ENCODE data around the gene RAC2. TPM values are rescaled to one million over a fixed set of nuclear protein-coding genes. Genes with fewer than 3 reads are reported as not detected.

Gene RAC2
- total and polyA plus RNA-seq, 9 of the 15 experiments (the other 6 are each of a cell fraction or from before 2014, with no cell fraction given) = 22.7 to 103 (median 43.3) TPM

DNA sequence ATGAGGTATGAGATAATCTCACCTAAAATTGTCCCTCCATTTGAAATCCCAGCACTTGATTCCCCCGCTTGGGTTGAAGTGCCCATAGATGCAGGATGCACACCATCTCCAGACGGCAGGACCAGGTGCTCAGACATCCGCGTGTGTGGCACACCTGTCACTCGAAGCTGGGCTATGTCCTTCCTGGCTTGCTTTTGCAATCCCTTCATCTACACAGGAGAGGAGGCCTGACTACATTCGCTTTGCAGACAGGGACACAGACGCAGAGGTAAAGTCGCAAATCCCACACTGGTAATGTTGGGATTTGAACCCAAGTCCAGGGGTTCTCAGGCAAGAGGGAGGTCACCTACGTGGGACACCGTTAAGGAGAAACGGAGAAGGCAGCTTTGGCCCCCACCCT is 31.1 kb upstream of the RAC2 start (continued):
- TF ChIP-seq, protein P1, sequence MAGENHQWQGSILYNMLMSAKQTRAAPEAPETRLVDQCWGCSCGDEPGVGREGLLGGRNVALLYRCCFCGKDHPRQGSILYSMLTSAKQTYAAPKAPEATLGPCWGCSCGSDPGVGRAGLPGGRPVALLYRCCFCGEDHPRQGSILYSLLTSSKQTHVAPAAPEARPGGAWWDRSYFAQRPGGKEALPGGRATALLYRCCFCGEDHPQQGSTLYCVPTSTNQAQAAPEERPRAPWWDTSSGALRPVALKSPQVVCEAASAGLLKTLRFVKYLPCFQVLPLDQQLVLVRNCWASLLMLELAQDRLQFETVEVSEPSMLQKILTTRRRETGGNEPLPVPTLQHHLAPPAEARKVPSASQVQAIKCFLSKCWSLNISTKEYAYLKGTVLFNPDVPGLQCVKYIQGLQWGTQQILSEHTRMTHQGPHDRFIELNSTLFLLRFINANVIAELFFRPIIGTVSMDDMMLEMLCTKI (IDR thresholded peaks at IDR 0.05; ENCODE audit: partially characterized antibody) = no peak
- TF ChIP-seq, protein P2, sequence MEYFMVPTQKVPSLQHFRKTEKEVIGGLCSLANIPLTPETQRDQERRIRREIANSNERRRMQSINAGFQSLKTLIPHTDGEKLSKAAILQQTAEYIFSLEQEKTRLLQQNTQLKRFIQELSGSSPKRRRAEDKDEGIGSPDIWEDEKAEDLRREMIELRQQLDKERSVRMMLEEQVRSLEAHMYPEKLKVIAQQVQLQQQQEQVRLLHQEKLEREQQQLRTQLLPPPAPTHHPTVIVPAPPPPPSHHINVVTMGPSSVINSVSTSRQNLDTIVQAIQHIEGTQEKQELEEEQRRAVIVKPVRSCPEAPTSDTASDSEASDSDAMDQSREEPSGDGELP (CRISPR knock-in tag; IDR thresholded peaks at IDR 0.05; ENCODE audit: borderline replicate concordance) = no peak
- no peak for TF ChIP-seq MECOM (CRISPR knock-in tag; IDR thresholded peaks at IDR 0.05)

DNA sequence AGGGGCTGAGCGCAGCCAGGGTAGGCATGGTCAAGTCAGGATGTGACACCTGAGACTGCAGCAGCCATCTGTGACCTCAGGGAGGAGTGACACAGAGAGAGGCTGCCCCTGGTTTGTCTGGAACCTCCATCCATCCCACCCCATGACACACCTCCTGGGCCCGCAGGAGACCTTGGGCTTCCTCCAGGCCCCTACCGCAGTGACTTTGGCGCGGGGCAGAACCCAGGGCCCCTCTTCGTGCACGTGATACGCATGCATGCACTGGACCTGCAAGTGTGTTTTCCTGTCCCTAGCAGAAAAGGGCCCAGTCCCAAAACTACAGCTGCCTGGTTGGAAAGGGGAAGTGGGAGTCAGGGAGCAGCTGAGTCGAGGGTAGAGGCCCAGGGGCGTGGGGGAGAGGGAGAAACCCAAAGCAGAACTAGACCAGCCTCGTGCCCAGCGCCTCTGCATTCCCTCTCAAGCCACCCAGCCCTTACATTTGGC is 30.4 kb upstream of the RAC2 start:
- H2AFZ ChIP-seq (ENCODE audit: low read depth, low read length) = no peak overlapping the region
- H3K36me3 ChIP-seq (ENCODE audit: control insufficient read depth, insufficient read depth, low read length) = no peaks in the 10 kb centered on the region
- in situ Hi-C loops (cut with MboI) (no loop called here), intact Hi-C loops (cut with micrococcal nuclease) (no loop called here)
- BruUV-seq (replicated peaks) = no TSS peak
- CTCF ChIA-PET (ENCODE audit: low intra/inter-chr PET ratio) = no interaction called here
- H3K4me1 ChIP-seq (replicated peaks in 1 of 2; ENCODE audit: control insufficient read depth in 2 of 2, insufficient read depth in 2 of 2, low read length in 2 of 2) = peaks cover 16 to 18% of the 10 kb centered on the region in 2 experiments
- no peak overlapping the region for H3K4me3 ChIP-seq
- WGBS (ENCODE audit: insufficient coverage, low coverage, missing lambda C conversion rate) = 50% methylated on average over 2 of the region's 12 CpGs
- POLR2A ChIA-PET = interaction anchor here (1.0 kb wide), 1 partner anchor 293 kb away, joined by 3 read pairs; no protein-coding TSS in a partner anchor
- H3K9me1 ChIP-seq (ENCODE audit: control insufficient read depth, insufficient read depth, low read length) = no peaks in the 10 kb centered on the region
- ATAC-seq (no peak), DNase-seq (ENCODE audit: extremely low read depth in 1 of 4, low spot score in 3 of 4) (no peak), FAIRE-seq (no peak)
- no peak overlapping the region for H3K27ac ChIP-seq (ENCODE audit: extremely low read depth, low read depth, low read length)
- H3K9me3 ChIP-seq (replicated peaks; ENCODE audit: control insufficient read depth, insufficient read depth, low read depth, low read length) = no peaks in the 10 kb centered on the region
- no peak overlapping the region for H3K4me2 ChIP-seq (ENCODE audit: insufficient read depth, low read length)
- no peaks in the 10 kb centered on the region for H3K79me2 ChIP-seq (ENCODE audit: control insufficient read depth, insufficient read depth, low read length)
- H4K20me1 ChIP-seq (replicated peaks; ENCODE audit: control insufficient read depth, insufficient read depth, low read length) = no peaks in the 10 kb centered on the region
- H3K27me3 ChIP-seq (ENCODE audit: control insufficient read depth in 2 of 2, insufficient read depth in 2 of 2, low read length in 2 of 2) = no peaks in the 10 kb centered on the region
- no peak overlapping the region for H3K9ac ChIP-seq (ENCODE audit: insufficient read depth in 1 of 2, low read depth in 2 of 2, low read length in 2 of 2)
- TF ChIP-seq ESRRA (IDR thresholded peaks at IDR 0.05; ENCODE audit: borderline replicate concordance, low read depth) (peak; percentile 30; the same call in 1 of the 2 replicates), STAG1 (CRISPR knock-in tag; IDR thresholded peaks at IDR 0.05; ENCODE audit: borderline replicate concordance) (no peak), ERF (CRISPR knock-in tag; IDR thresholded peaks at IDR 0.05) (no peak), ZC3H4 (CRISPR knock-in tag; IDR thresholded peaks at IDR 0.05; ENCODE audit: borderline replicate concordance) (no peak), ZNF124 (CRISPR knock-in tag; IDR thresholded peaks at IDR 0.05) (no peak), ZNF444 (CRISPR knock-in tag; IDR thresholded peaks at IDR 0.05) (peak; percentile 46; the same call in 1 of the 2 replicates), PHB (CRISPR knock-in tag; IDR thresholded peaks at IDR 0.05) (no peak), SMAD2 (IDR thresholded peaks at IDR 0.05; ENCODE audit: low read depth, low read length) (no peak), HDAC3 (IDR thresholded peaks at IDR 0.05; ENCODE audit: borderline replicate concordance, partially characterized antibody) (no peak), CBX2 (IDR thresholded peaks at IDR 0.05; ENCODE audit: insufficient read depth, low read length, poor library complexity, severe bottlenecking) (no peak), NR1H2 (CRISPR knock-in tag; IDR thresholded peaks at IDR 0.05) (no peak)
- TF ChIP-seq, protein P3, sequence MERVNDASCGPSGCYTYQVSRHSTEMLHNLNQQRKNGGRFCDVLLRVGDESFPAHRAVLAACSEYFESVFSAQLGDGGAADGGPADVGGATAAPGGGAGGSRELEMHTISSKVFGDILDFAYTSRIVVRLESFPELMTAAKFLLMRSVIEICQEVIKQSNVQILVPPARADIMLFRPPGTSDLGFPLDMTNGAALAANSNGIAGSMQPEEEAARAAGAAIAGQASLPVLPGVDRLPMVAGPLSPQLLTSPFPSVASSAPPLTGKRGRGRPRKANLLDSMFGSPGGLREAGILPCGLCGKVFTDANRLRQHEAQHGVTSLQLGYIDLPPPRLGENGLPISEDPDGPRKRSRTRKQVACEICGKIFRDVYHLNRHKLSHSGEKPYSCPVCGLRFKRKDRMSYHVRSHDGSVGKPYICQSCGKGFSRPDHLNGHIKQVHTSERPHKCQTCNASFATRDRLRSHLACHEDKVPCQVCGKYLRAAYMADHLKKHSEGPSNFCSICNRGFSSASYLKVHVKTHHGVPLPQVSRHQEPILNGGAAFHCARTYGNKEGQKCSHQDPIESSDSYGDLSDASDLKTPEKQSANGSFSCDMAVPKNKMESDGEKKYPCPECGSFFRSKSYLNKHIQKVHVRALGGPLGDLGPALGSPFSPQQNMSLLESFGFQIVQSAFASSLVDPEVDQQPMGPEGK (CRISPR knock-in tag; IDR thresholded peaks at IDR 0.05; ENCODE audit: borderline replicate concordance) = no peak
- TF ChIP-seq, protein P4, sequence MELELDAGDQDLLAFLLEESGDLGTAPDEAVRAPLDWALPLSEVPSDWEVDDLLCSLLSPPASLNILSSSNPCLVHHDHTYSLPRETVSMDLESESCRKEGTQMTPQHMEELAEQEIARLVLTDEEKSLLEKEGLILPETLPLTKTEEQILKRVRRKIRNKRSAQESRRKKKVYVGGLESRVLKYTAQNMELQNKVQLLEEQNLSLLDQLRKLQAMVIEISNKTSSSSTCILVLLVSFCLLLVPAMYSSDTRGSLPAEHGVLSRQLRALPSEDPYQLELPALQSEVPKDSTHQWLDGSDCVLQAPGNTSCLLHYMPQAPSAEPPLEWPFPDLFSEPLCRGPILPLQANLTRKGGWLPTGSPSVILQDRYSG (tag; conservative IDR thresholded peaks at IDR 0.05; ENCODE audit: low read depth) = no peak

Data from K562 (cell line).